C1 segment of cervical spinal cord (tissue), 14 donors: Measurements from ENCODE around the gene KCNH5.

Experiments used
- DNase-seq, 14 donors: peaks; one replicate each; lab custom pipeline; 2025; lab: John Stamatoyannopoulos, UW

KCNH5 gene

GRCh38 chr14:63006531-63006930 is 38.7 kb downstream of the KCNH5 start:
- no peak for DNase-seq

- DNase-seq = no peak
Measured at GRCh38 chr14:62994096-62994495, 51.2 kb downstream of the KCNH5 start.

GRCh38 chr14:62988967-62989366 is 56.3 kb downstream of the KCNH5 start:
- DNase-seq = no peak

- DNase-seq = no peak
Measured at GRCh38 chr14:62983821-62984220, 61.4 kb downstream of the KCNH5 start.

GRCh38 chr14:62980693-62981092 is 64.6 kb downstream of the KCNH5 start:
- DNase-seq = no peak

- DNase-seq = no peak
Measured at GRCh38 chr14:62957562-62957961, 87.7 kb downstream of the KCNH5 start.

GRCh38 chr14:62956413-62956812 is 88.8 kb downstream of the KCNH5 start:
- DNase-seq = no peak

GRCh38 chr14:62954165-62954564 is 91.1 kb downstream of the KCNH5 start:
- no peak for DNase-seq

- DNase-seq = no peak
Measured at GRCh38 chr14:62952226-62952625, 93.0 kb downstream of the KCNH5 start.

GRCh38 chr14:62947301-62947700 is 98.0 kb downstream of the KCNH5 start:
- no peak for DNase-seq

GRCh38 chr14:62946221-62946620 is 99.0 kb downstream of the KCNH5 start:
- no peak for DNase-seq

- DNase-seq = no peak
Measured at GRCh38 chr14:62943202-62943601, 102.1 kb downstream of the KCNH5 start.

GRCh38 chr14:62939970-62940369 is 105.3 kb downstream of the KCNH5 start:
- DNase-seq = no peak

- DNase-seq = no peak
Measured at GRCh38 chr14:62938778-62939177, 106.5 kb downstream of the KCNH5 start.

- no peak for DNase-seq
Measured at GRCh38 chr14:62934439-62934838, 110.8 kb downstream of the KCNH5 start.

GRCh38 chr14:62921466-62921865 is 123.8 kb downstream of the KCNH5 start:
- no peak for DNase-seq

GRCh38 chr14:62916551-62916950 is 128.7 kb downstream of the KCNH5 start:
- no peak for DNase-seq

GRCh38 chr14:62914873-62915272 is 130.4 kb downstream of the KCNH5 start:
- no peak for DNase-seq

GRCh38 chr14:62914025-62914424 is 131.2 kb downstream of the KCNH5 start:
- no peak for DNase-seq

- DNase-seq = no peak
Measured at GRCh38 chr14:62908506-62908905, 136.8 kb downstream of the KCNH5 start.

- DNase-seq = no peak
Measured at GRCh38 chr14:62905566-62905965, 139.7 kb downstream of the KCNH5 start.

GRCh38 chr14:62897771-62898170 is 147.5 kb downstream of the KCNH5 start:
- no peak for DNase-seq

GRCh38 chr14:62896932-62897456 is 148.3 kb downstream of the KCNH5 start:
- no peak for DNase-seq

- no peak for DNase-seq
Measured at GRCh38 chr14:62894736-62895135, 150.5 kb downstream of the KCNH5 start.
